Gastroesophageal sphincter (tissue), 4 donors: Measurements from ENCODE around the gene SPEG. TPM values are rescaled to one million over a fixed set of nuclear protein-coding genes. Genes with fewer than 3 reads are reported as not detected.
A peak's percentile ranks its signal among the peaks of the same experiment; 100 is the strongest.

Experiments used
- ATAC-seq: fragments of 150-250 bp; one replicate; pipeline ENCODE4 v1.9.1; 2016; ENCODE audit warnings: mild to moderate bottlenecking, moderate library complexity
- H3K27ac ChIP-seq, 4 donors: fragments of 200-600 bp; sonication (generic) in 3 of 4; 1 replicate in 3 of 4; 2 replicates in 1 of 4; pipeline ENCODE4 v1.5.1; 2016 to 2019
- H3K27me3 ChIP-seq: fragments of 200-600 bp; sonication (generic); one replicate; pipeline ENCODE4 v1.5.1; 2019
- H3K36me3 ChIP-seq, 2 donors: fragments of 200-600 bp; sonication (generic); one replicate each; pipeline ENCODE4 v1.5.1; 2019; ENCODE audit warnings: control low read depth in 1 of 2
- H3K4me1 ChIP-seq, 3 donors: fragments of 200-600 bp; sonication (generic); 1 replicate in 2 of 3; 2 replicates in 1 of 3; pipeline ENCODE4 v1.5.1; 2016 to 2019; ENCODE audit warnings: control low read depth in 2 of 3
- H3K4me3 ChIP-seq, 2 donors: fragments of 200-600 bp; sonication (generic); one replicate each; pipeline ENCODE4 v1.5.1; 2019; ENCODE audit warnings: mild to moderate bottlenecking in 1 of 2, moderate library complexity in 1 of 2
- H3K9me3 ChIP-seq, 3 donors: fragments of 200-600 bp; sonication (generic); one replicate each; pipeline ENCODE4 v1.5.1; 2017 to 2019; ENCODE audit warnings: control low read depth in 2 of 3
- CTCF ChIP-seq, 4 experiments: fragments of 200-600 bp in 2 of 4; fragments of 450-650 bp in 2 of 4; sonication (generic) in 1 of 4; IDR thresholded peaks; one replicate each; pipeline ENCODE4 v1.5.1; 2017 to 2019; ENCODE audit warnings: antibody characterized with exemption in 4 of 4, mild to moderate bottlenecking in 2 of 4, moderate library complexity in 2 of 4
- EP300 ChIP-seq: sonication (generic); formaldehyde crosslinking; IDR thresholded peaks from one replicate; pipeline ENCODE4 v1.6.1; 2017; ENCODE audit warnings: antibody characterized with exemption, mild to moderate bottlenecking
- POLR2A ChIP-seq, 2 donors: fragments of 450-650 bp; IDR thresholded peaks; one replicate each; pipeline ENCODE4 v1.6.1; 2017; ENCODE audit warnings: antibody characterized with exemption in 2 of 2, mild to moderate bottlenecking in 2 of 2, moderate library complexity in 1 of 2
- POLR2AphosphoS5 ChIP-seq: sonication (generic); formaldehyde crosslinking; IDR thresholded peaks from one replicate; pipeline ENCODE4 v1.6.1; 2017; ENCODE audit warnings: antibody characterized with exemption
- WGBS, 2 donors: methylation state at CpG; one replicate each; pipeline ENCODE4 v1.1.5; 2018; ENCODE audit warnings: low coverage in 1 of 2; 5-methylcytosine and 5-hydroxymethylcytosine counted together
- total RNA-seq, 4 donors: library from RNA; depleted of rRNA; stranded (reverse); fragments of >200 nt; gene quantifications; one replicate each; pipeline ENCODE4 v1.1.0, GENCODE V29; 2016

The SPEG gene
- total RNA-seq, 4 donors from 2014 or later, result 90.2 to 307 (median 214) TPM

- Histone ChIP-seq H3K9me3 (no peaks in the 10 kb centered on the region), H3K4me1 (peaks cover 0 to 39% (median 16%) of the 10 kb centered on the region in 3 donors), H3K36me3 (peaks cover 0 to 64% of the 10 kb centered on the region in 2 donors), H3K27ac (peak overlapping the region in 3 of 4 donors; percentile 31 to 99 (median 97)), H3K4me3 (no peak overlapping the region), H3K27me3 (peaks cover 10% of the 10 kb centered on the region)
- WGBS, 2 donors, result no CpG with 5 or more reads among the region's 20 CpGs
- TF ChIP-seq POLR2AphosphoS5 (no peak), EP300 (no peak), POLR2A (IDR thresholded peaks at IDR 0.05) (no peak), CTCF (IDR thresholded peaks at IDR 0.05) (no peak)
- no peak for ATAC-seq
These were observed 57.9 kb downstream of the SPEG start for GRCh38 chr2:219492575-219492974.

DNA sequence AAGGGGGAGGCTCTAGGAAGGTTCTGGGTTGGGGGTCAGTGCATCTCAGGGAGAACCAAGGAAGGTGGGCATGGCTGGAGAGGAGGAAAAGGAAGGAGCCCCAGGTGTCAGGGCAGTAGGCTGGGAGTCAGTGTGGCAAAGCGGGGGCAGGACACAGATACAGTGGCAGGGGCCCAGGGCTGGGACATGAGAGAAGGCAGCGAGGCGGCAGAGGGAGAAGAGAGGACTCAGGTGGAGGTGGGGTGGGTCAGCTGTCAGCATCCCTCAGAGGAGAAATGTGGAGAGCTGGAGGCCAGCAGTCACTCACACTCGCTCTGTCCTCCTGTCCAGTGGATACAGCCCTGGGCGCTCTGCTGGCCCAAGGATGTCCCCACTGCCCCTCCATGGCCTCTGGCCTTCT is 58.4 kb downstream of the SPEG start:
- Histone ChIP-seq H3K9me3 (no peaks in the 10 kb centered on the region), H3K4me3 (no peak overlapping the region), H3K4me1 (peaks cover 0 to 44% (median 17%) of the 10 kb centered on the region in 3 donors), H3K36me3 (peaks cover 0 to 59% of the 10 kb centered on the region in 2 donors), H3K27ac (peak overlapping the region in 3 of 4 donors; percentile 97 to 99 (median 99)), H3K27me3 (peaks cover 10% of the 10 kb centered on the region)
- TF ChIP-seq POLR2AphosphoS5, result no peak
- TF ChIP-seq EP300, result no peak
- no peak for TF ChIP-seq POLR2A (IDR thresholded peaks at IDR 0.05)
- TF ChIP-seq CTCF (IDR thresholded peaks at IDR 0.05), result no peak
- ATAC-seq, result no peak
- WGBS, 2 donors, result 93 to 100% methylated on average over 5 of the region's 5 CpGs

DNA sequence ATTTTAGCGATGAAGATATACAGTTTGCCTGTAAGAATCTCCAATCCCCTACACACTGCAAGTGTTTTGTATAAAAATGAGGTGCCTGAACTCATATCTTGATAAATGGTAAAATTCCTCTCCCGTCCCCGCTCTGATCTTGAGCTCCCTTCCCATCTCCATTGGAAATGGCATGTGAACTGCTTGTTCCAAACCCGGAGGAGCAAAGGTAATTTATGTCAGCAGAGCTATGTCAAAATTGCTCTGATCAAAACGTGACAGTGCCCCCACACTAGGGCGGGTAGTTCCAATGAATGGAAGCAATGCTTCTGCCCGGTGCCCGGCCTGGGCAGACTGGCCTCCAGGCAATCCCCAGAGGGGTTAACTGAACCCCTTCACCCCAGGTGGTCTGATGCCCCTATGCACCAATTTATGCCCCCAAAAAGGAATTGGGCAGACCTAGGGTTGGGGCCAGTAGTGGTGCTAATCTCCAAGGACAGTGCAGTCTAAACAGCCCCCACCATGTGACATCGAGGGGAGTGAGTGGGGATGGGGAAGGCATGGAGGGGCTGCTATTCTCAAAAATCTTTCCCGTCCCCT is 60.4 kb downstream of the SPEG start:
- WGBS, 2 donors, result 9 to 13% methylated on average over 8 to 9 of the region's 10 CpGs
- TF ChIP-seq EP300, result no peak
- TF ChIP-seq POLR2AphosphoS5, result peak; percentile 34
- no peak for TF ChIP-seq POLR2A (IDR thresholded peaks at IDR 0.05)
- peak in 1 of 4 experiments; percentile 66 for TF ChIP-seq CTCF (IDR thresholded peaks at IDR 0.05)
- ATAC-seq, result no peak
- Histone ChIP-seq H3K36me3 (peaks cover 0 to 40% of the 10 kb centered on the region in 2 donors), H3K4me3 (no peak overlapping the region), H3K4me1 (peaks cover 0 to 59% (median 23%) of the 10 kb centered on the region in 3 donors), H3K9me3 (no peaks in the 10 kb centered on the region), H3K27ac (peak overlapping the region; percentile 86 to 99 (median 98)), H3K27me3 (peaks cover 10% of the 10 kb centered on the region)

- no peak for TF ChIP-seq POLR2A (IDR thresholded peaks at IDR 0.05)
- TF ChIP-seq EP300, result no peak
- TF ChIP-seq POLR2AphosphoS5, result peak; percentile 19
- peak in 2 of 4 experiments; percentile 66 to 68 for TF ChIP-seq CTCF (IDR thresholded peaks at IDR 0.05)
- Histone ChIP-seq H3K27ac (peak overlapping the region; percentile 86 to 99 (median 98)), H3K36me3 (peaks cover 0 to 34% of the 10 kb centered on the region in 2 donors), H3K4me1 (peaks cover 0 to 65% (median 23%) of the 10 kb centered on the region in 3 donors), H3K9me3 (no peaks in the 10 kb centered on the region), H3K4me3 (no peak overlapping the region), H3K27me3 (peaks cover 10% of the 10 kb centered on the region)
- WGBS, 2 donors, result 0 to 15% methylated on average over 4 of the region's 14 CpGs
- ATAC-seq, result no peak
These were observed 61.0 kb downstream of the SPEG start for GRCh38 chr2:219495531-219496122.
